H1 (cell line): Measurements from ENCODE around the gene PPM1D.
"Not testable (repeated sequence)": the region's sequence is repeated elsewhere in the genome, so short reads cannot be mapped to it uniquely, and the experiment has no call there.

Experiments used
- CTCF ChIP-seq, 3 experiments: IDR thresholded peaks; 1 replicate in 2 of 3; 2 replicates in 1 of 3; pipeline versions ENCODE4 v1.5.1 to v1.6.1; 2011; ENCODE audit warnings: low read length in 3 of 3, mild to moderate bottlenecking in 3 of 3, inconsistent platforms in 2 of 3, low read depth in 1 of 3, moderate library complexity in 1 of 3; ENCODE audit not compliant: insufficient read depth in 1 of 3; ENCODE audit errors: control extremely low read depth in 1 of 3
- POLR2AphosphoS5 ChIP-seq: IDR thresholded peaks from 2 replicates; pipeline ENCODE4 v1.6.1; 2011; ENCODE audit warnings: low read depth, low read length
- RBBP5 ChIP-seq: IDR thresholded peaks from 2 replicates; pipeline ENCODE4 v1.7.1; 2012; ENCODE audit warnings: low read depth, mild to moderate bottlenecking, inconsistent platforms, low read length, moderate library complexity, borderline replicate concordance
- SRF ChIP-seq: IDR thresholded peaks from 2 replicates; pipeline ENCODE4 v1.6.1; 2011; ENCODE audit warnings: mild to moderate bottlenecking, low read depth, low read length, moderate library complexity
- ZNF274 ChIP-seq: IDR thresholded peaks from 2 replicates; pipeline ENCODE4 v1.7.0; 2012; ENCODE audit warnings: low read length, borderline replicate concordance; ENCODE audit errors: extremely low read depth

GRCh38 chr17:60611321-60611720 is 11.3 kb downstream of the PPM1D start:
- TF ChIP-seq POLR2AphosphoS5; CTCF (IDR thresholded peaks at IDR 0.05; ENCODE audit: control extremely low read depth in 1 of 3, insufficient read depth in 1 of 3, low read depth in 1 of 3, low read length in 3 of 3); SRF; RBBP5; ZNF274: not testable (repeated sequence)
